DMS 273 (cell line): ENCODE results near the gene CEP112.

Experiments
- DNase-seq: peaks from one replicate; lab custom pipeline; 2025; ENCODE audit not compliant: unreplicated experiment; lab: John Stamatoyannopoulos, UW

Gene CEP112

DNA sequence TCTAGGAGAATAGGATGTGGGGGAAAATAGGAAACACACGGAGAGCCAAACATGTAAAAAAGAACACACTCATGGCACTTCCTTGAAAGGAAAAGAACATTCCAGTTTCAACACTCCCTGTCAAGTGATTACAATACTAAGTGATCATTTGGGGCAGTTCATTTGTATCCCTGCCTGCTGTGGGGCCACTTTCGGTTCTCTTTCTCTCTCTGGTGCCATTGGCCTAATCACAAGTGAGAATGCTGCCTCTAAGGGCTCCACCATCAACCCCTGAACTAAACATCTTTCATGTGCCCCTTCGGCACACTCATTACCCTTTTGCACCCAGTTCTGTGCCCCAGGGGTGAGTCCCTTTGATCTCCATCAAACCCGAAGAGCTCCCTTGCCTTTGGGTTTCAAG lies 197.3 kb downstream of the CEP112 start:
- DNase-seq: no peak

- DNase-seq: no peak
Measured at GRCh38 chr17:65994114-65994513, 197.8 kb downstream of the CEP112 start.

GRCh38 chr17:65990593-65990992 lies 201.3 kb downstream of the CEP112 start:
- peak; percentile 86 for DNase-seq

- no peak for DNase-seq
Measured at GRCh38 chr17:65988451-65988850, 203.5 kb downstream of the CEP112 start.

- peak; percentile 46 for DNase-seq
Measured at GRCh38 chr17:65987988-65988387, 203.9 kb downstream of the CEP112 start.

DNA sequence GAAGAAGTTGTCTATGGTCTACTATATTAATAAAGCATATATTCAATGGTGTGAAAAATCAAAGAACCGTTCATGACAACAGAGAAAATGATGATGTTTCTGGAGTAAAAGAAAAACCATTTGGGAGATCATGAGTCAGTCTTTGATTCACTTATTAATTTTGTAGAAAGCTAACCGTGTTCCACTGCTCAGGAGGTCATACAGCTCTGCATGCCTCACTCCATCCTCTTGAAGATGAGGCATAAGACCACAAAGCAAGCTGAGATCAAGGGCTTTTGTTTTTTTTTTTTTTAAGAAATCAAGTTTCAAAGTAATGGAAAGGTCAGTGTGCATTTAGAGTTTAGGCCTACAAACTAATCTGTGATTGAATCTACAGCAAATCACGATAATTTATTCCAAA lies 206.4 kb downstream of the CEP112 start:
- DNase-seq: no peak

DNA sequence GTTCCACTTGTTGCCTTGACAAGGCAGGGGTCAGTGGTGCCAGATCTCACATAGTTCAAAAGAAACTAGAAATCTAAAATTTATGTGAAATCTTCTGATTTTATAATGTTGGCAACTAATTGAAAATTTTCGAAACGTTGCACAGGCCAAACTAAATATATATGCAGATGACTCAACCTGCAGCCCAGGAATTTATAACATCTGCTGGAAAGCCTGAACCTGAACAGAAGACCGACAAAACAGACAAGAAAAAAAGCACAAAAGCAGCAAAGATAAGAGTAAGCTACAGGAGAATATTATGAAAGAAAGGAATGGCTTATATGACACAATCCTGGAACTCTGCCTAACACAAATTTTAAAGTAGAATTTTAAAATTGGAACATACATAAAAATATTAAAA lies 207.6 kb downstream of the CEP112 start:
- no peak for DNase-seq

GRCh38 chr17:65978871-65979270 lies 213.1 kb downstream of the CEP112 start:
- DNase-seq: no peak

DNA sequence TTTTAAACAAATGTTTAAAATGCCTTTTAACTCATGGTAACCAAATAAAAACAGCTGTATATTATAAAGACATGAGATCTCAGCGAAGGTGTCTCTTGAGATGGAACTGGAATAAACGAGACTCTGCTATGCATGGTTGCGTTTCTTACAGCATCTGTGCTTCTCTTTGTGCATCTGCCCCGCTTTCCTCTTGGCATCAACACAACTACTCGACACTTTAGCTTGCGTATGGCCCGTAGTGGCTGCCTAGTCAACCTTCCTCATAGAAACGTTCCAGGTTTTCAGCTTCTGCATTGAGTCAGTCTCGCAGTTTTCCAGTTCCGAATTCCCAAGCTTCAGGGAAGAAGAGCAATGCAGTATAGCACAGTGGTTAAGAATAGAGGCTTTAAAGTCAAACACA lies 214.9 kb downstream of the CEP112 start:
- DNase-seq: peak; percentile 47

DNA sequence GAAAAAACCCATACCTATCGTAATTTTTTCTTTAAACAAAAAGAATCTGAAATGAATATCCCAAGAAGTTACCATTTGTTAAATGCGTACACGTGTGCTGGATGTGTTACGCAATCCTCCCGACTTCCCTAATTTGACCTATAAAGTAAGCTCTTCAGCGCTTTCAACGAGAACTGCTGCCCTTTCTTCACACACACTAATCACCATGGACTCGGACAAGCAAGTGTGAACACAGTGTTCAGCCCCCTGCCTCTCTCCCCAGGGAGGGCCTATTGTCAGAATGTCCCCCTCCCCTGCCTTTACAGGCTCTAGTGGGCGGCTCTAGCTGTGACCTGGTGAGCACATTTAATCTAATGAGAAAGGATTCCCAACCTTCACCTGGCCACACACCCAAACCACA lies 216.1 kb downstream of the CEP112 start:
- no peak for DNase-seq

- DNase-seq: no peak
Measured at GRCh38 chr17:65973237-65973636, 218.7 kb downstream of the CEP112 start.

- no peak for DNase-seq
Measured at GRCh38 chr17:65967372-65967771, 224.6 kb downstream of the CEP112 start.

- DNase-seq: no peak
Measured at GRCh38 chr17:65966072-65966695, 225.7 kb downstream of the CEP112 start.

DNA sequence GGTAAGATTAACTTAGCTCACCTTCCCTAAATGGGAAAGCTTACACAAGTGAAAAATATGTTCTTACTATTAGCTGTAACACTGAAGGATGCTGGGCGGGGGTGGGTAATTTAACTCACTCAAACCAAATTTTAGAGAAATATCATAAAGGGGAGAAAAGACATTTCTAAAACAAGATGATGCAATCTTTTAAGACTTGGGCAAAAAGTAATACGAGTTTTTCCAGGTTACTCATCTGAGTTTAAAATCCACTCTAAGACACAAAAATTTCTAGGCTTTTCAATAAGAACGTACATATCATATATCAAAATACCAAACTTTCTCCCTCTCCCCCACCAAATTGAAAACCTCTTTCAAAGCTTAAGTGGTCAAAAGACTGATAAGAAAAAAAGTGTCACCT lies 228.8 kb downstream of the CEP112 start:
- DNase-seq: no peak

- DNase-seq: no peak
Measured at GRCh38 chr17:65959630-65960029, 232.3 kb downstream of the CEP112 start.

DNA sequence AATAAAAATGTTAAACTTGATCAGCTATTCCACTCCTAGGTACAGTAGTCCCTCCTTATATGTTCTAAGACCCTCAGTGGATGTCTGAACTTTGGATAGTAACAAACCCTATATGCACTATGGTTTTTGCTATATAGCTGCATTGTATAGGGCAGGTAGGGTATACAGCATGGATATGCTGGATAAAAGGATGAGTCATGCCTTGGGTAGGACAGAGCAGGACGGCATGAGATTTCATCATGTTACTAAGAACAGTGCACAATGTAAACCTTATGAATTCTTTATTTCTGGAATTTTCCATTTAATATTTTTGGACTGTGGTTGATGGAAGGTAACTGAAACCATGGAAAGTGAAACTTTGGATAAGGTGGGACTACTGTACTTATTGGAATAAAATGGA lies 235.1 kb downstream of the CEP112 start:
- no peak for DNase-seq

DNA sequence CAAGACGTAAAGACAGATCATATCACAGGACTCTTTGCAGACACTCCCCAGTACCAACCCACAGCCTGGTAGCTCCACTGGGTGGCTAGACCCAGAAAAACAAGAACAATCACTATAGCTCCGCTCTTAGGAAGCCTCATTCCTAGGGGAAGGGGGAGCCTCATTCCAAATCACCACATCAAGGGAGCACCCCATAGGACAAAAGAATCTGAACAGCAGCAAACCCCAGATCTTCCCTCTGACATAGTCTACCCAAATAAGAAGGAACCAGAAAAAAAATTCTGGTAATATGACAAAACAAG lies 237.8 kb downstream of the CEP112 start:
- DNase-seq: no peak

GRCh38 chr17:65953316-65954147 lies 238.4 kb downstream of the CEP112 start:
- DNase-seq: no peak

- DNase-seq: no peak
Measured at GRCh38 chr17:65952586-65952985, 239.3 kb downstream of the CEP112 start.

DNA sequence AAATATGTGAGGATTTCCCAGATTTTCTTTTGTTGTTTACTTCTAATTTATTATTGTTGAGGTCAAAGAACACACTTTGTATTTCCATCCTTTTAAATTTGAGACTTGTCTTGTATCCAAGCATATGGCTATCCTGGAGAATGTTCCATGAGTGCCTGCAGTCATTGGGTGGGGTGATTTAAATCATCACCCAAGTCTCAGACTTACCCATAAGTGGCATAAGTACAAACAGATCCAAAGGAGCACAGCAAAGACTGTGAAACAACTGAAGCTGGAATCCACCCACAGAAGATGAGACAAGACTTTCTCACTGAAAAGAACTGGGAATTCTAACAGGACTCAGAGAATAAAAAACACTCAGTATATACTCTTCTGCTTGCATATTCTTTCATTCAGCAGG lies 239.9 kb downstream of the CEP112 start:
- DNase-seq: no peak

DNA sequence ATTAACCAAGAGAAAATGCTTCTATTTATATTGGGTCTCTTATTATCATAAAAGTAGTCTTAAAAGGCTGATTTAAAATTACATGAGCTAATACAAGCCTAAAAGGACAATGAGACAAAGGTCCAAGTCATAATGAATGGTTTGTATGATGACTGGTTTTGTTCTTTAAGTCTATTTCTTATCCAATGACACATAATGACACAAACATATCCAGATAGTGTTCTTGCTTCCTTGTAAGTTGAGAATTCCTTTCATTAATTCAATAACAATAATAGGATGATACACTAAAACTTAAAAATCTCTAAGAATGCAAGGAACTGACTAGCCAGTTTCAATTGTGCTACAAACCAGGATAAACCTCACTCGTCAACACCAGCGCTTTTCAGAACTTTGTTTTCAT lies 244.1 kb downstream of the CEP112 start:
- DNase-seq: no peak

DNA sequence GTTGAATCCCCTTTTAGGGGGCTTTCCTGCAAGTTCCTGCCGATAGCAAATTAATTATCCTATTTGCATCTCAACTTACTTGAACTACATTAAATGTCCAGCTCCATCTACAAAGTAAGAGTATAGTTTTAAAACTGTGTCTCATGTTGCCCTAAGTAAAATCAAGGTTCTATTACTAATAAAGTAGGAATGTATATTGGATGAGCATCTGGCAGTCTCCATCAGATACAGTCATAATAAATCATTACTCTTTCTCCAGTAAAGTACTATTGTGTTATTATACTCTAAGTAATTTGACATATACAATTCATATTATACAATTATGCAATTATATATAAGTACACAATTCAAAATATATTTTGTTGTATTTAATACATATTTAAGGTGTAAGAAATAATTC lies 249.3 kb downstream of the CEP112 start:
- no peak for DNase-seq

GRCh38 chr17:65941356-65941899 lies 250.5 kb downstream of the CEP112 start:
- peak; percentile 2 for DNase-seq
